Stimulated activated naive CD4-positive, alpha-beta T cell (primary cell): ENCODE data around the gene GRK4.
"Not testable (repeated sequence)": the region's sequence is repeated elsewhere in the genome, so short reads cannot be mapped to it uniquely, and the experiment has no call there.

Experiments
- DNase-seq, 6 experiments: peaks; one replicate each; lab custom pipeline; 2025; lab: John Stamatoyannopoulos, UW

The GRK4 gene

GRCh38 chr4:2930758-2931511, 32.4 kb upstream of the GRK4 start:
- no peak for DNase-seq

DNA sequence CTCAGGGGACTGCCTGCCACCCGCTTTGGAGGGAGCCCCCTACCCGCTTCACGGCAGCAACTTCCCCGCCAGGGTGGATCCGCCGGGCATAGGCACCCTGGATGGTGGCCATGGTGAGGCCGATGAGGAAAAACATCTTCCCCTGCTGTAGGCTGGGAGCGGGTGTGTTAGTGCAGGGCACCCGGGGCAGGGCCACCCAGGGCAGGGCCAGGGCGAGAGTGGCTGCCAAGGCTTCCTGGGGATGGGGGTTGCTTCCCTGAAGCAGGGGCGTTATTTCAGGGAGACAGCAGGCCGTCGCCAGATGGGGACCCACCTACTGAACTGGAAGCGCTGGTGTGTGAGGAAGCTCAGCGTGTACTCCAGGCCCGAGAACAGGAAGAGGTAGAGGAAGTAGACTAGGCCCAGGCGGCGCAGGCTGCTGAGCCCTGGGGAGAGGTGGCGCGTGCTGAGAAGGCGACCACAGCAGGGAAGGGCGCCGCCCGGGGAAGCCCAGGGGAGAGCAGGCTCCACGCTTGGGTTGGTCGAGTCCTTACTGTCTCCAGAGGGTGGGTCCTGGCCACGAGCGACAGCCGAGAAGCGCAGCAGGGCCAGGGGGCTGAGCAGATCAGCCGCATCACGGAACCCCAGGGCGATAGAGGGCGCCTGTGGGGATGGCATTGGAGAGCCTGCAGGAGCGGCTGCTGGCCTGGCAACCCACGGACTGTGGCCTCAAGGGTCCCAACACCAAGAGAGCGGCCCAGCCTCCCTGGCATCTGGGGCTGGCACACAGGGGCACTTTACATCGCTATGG, 31.7 kb upstream of the GRK4 start:
- peak in 5 of 6 experiments; percentile 21 to 60 (median 38) for DNase-seq

GRCh38 chr4:2932321-2932950, 30.9 kb upstream of the GRK4 start:
- DNase-seq: no peak

GRCh38 chr4:2932951-2933565, 30.3 kb upstream of the GRK4 start:
- DNase-seq: no peak

GRCh38 chr4:2933566-2934076, 29.8 kb upstream of the GRK4 start:
- no peak for DNase-seq

DNA sequence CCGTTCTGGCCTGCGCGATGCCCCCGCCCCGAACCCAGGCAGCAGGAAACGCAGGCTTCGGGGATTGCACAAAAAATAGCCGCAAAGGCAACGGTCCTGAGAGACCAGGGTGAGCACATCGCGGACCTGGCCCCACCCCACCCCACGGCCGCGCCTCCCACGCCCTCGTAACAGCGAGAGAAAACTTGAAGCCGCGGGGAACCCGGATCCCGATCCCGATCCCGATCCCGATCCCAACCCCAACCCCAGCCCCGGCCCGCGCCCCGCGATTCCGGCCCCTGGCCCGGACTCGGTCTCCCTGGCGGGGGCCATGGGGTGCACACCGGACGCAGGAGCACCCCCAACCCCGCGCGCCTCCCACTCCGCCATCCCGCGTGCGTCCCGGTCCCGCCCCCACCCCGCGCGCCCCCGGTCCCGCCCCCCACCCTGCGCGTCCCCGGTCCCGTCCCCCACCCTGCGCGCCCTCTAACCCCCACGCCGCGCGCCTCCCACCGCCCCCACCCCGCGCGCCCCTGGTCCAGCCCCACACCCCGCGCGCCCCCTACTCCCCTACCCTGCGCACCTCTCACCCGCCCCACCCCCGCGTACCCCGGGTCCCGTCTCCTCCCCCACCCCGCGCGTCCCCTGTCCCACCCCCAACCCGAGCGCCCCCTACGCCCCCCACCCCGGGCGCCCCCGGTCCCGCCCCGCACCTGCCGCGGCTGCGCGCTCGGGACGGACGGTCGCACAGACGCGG, 29.1 kb upstream of the GRK4 start:
- peak; percentile 19 to 73 (median 66) for DNase-seq

DNA sequence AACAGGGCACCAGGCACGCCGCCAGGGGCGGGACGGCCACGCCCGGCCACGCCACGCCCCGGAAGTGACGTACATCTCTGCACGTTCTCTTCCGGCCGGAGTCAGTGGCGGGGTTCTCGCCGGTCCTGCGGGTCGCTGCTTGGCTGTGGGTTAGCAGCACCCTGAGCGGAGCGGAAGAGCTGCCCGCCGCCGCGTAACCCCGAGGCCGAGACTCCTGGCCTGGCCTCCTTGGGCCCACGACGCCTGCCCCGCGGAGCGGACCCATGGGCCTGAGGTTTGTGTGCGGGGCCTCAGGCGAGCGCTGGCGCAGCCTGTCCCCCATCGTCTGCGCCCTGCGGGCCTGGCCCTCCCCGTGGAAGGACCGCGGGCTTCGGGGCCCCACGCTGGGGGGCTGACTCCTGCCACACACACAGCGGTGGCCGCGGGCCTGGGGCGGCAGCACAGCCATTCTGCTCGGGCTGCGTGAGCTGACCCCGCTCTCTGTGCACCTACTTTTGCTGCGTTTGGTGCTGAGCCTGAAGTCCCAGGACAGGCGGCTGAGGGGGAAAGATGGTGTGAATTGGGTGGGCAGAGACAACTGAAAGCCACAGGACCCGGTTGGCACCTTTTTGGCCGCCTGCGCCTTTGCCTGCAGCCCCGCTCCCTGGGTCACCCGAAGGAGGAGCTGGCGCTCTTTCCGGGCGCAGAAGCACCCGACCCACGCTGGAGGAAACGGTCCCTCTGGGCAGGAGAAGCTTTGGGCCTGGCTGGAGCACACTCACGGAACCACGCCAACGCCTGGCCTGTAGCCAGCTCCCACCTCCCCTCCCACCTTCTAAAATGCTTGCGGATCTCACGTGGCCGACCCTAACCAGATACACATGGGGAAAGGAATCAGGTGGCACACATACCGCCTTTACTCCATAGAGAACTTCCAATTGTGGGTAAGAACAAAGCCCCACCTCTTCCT, 28.3 kb upstream of the GRK4 start:
- peak; percentile 86 to 96 (median 94) for DNase-seq

DNA sequence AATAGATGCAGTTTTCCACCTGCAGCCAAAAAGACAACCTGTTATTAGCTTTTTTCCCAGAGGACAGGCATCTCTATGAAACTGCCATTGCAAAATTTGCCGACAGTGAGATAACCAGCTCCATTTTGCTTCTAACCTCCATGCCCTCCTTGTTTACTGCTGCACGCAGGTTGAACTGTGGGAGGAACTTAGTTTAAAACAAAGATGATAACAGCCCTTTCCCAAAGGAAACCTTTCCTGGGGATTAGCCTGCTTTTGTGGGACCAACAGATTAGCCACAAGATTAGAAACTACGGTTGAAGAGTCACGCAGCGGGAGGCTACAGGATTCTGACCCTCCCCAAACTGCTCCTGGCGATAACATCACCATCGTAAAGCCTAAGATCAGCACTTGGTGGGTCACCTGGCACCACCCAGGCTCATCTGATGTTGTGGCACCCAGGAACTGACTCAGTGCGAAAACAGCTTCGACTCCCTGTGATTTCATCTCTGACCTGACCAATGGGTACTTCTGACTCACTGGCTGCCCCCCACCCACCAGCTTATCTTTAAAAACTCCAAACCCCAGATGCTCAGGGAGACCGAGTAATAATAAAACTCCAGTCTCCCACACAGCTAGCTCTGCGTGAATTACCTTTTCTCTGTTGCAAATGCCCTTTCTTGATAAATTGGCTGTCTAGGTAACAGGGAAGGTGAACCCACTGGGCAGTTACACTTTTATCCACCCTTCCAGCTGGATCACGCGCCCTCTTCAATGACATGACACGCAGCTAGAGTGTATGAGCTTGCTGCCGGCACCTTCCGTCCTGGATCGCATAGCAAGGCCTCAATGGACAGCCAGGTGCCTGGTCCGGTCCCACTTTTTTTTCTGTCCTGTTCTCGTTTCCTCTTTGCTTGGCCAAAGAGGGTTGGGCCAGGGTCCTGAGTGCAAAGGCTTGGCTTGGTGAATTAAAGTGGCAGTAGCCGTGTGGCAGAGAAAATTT, 27.3 kb upstream of the GRK4 start:
- DNase-seq: no peak

- no peak for DNase-seq
Measured at GRCh38 chr4:2936773-2937145, 26.6 kb upstream of the GRK4 start.

DNA sequence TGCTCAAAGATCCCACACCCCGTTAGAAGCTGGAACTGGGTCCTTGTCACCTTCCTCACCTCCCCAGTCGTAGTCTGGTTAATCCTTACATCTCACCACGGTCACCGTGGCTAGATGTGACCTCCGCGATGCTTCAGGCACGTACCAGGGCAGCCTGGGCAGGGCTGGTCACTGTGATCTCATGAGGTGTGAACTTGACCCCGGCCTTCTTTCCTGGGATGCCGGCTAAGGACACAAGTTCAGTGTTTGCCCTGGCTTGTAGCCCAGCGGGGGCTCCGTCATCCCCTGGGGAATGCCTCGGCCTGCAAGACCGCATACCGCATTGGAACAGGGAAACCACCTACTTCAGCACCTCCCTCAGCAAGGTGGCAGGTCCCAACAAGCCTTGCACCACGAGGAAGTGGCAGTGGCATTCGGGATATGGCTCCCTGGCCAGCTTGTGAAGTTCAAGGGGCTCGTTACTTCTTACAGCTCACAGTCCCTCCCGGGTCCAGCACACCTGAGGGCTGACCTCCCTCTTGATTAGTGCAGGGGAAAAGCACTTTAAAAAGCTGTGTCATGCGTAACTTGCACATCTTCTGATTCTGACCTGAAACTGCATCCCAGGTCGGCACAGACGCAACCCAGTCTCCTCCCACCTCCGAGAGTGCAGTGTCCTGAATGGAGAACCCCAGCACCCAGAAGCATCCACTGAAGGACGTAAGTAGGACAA, 26.1 kb upstream of the GRK4 start:
- no peak for DNase-seq

DNA sequence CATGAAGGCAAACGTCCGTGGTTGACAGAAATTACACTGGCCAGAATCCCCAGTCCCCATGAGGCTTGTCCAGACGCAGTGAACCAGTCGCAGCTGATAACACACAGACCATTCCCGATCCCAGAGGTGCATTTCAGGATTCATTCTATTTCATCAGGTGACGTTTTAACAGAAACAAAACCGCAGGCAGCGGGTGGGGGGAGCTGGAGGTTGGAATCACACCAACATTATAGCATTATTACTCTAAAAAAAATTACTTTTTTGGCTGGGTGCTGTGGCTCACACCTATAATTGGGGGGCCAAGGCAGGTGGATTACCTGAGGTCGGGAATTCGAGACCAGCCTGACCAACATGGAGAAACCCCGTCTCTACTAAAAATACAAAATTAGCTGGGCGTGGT, 25.4 kb upstream of the GRK4 start:
- no peak for DNase-seq

DNA sequence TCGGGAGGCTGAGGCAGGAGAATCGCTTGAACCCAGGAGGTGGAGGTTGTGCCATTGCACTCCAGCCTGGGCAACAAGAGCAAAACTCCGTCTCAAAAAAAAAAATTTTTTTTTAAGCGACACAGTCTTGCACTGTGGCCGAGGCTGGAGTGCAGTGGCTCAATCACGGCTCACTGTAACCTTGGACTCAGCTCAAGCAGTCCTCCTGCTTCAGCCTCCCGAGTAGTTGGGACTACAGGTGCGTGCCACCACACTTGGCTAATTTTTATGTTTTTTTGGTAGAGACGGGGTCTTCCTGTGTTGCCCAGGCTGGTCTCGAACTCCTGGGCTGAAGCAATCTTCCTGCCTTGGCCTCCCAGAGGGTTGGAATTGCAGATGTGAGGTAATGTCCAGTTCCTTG, 25.0 kb upstream of the GRK4 start:
- not testable (repeated sequence) for DNase-seq

- DNase-seq: no peak
Measured at GRCh38 chr4:2938906-2939305, 24.5 kb upstream of the GRK4 start.

GRCh38 chr4:2939383-2940243, 23.8 kb upstream of the GRK4 start:
- DNase-seq: no peak

DNA sequence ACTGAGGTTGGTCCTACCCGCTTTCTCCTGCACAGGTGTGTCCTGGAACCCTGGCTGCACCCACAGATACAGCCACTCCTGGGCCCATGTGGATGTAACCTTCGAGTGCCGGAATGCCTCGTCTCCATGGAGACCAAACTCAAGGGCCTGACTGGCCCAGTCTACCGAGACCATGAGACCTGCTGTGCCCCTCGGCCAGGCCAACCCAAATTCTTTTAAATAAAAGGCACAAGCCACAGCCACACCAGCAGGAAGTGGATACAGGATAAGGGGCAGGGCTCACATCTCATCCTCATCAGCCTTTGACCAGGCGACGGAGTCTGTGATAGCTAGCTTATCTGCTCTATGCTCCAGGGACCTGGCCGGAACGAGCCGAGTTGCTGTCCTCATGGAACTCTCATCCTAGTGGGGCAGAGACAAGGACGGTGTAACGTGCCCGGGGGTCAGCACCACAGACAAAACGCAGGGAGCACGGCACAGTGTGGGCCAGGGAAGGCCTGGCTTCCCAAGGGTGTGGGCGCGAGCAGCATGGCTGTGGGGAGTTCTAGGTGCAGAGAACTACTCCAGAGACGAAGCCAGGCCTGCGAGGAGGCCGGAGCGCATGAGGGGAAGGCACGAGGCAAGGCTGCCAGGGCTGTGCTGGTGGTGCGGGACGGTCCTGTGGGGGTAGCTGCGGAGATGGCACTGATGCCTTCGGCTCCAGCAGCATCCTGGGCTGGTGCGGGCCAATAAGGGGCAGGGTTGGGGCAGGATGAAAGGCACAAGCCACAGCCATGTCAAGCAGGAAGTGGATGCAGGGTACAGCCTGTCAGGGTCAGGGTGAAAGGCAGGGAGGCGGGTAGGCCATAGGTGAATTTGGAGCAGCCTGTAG, 22.9 kb upstream of the GRK4 start:
- no peak for DNase-seq
